GM21381 (cell line): ENCODE results near the gene GORASP1.

ENCODE experiments used
- ATAC-seq: cut with Tn5 transposase; IDR thresholded peaks from one replicate; pipeline ENCODE4 v1.9.1; 2021; ENCODE audit warnings: mild to moderate bottlenecking, moderate library complexity; ENCODE audit not compliant: unreplicated experiment

The GORASP1 gene

DNA sequence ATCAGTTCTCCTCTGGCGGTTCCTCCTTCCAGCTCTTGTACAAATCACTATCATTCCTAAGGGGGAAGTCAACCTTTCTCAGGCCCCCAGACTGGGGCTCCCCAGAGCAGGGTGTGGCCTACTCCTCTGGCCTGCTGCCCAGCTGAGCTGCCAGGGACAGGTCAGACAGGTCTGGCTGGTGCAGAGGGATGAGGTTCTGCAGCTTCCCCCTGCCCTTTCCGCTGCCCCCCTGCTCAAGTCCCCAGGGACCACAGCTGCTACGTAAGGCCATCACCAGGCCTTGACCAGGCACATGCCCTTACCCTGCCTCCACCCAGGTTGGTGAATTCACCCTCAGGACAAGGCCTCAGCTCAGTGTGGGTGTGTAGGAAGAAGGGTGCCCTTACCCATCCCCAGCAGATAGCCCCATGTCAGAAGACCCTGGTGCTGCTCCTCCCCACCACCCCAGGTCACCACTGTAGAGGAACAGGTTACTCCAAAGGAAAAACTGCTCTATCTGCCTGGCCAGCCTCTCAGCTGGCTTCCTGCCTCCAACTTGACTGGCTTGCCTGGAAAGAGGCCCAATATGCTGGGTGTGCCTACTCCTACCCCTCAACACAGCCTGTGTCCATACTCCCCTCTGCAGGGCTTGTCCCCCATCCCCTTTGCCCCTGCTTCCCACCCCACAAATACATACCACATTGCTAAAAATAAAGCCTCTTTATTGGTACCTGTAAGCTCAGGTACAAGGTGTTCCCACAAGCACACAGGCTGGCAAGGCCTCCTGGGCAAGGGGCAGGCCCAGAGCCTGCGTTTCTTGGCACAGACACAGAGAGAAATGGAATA, 34.0 kb upstream of the GORASP1 start:
- no peak for ATAC-seq

DNA sequence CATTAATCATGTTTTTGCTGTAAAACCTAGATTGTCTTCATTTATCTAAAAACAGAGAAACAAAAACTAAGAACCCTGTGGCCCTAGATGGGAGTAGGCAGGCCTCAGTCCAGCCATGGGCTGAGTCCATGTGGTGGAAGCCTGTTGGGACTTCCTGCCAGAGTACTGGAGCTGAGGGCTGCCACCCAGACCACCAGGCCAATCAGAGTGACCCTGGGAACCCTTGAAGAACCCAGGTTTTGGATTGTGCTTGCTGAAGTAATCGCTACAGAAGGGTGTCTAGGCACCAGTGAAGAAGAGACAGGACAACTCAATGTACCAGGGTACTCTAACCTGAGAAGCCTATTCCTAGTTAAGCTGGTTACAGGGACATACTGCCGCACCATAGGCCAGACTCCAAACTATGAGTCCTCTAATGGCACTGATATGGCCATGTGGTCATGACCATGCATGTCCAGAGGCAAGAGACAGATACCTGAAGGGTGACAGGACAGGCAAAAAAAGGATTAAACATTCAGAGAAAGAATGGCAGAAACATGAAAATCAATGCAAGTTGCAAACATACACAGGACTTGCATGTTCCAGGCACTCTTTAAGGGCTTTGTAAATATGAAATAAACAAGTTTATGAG, 33.0 kb upstream of the GORASP1 start:
- no peak for ATAC-seq

DNA sequence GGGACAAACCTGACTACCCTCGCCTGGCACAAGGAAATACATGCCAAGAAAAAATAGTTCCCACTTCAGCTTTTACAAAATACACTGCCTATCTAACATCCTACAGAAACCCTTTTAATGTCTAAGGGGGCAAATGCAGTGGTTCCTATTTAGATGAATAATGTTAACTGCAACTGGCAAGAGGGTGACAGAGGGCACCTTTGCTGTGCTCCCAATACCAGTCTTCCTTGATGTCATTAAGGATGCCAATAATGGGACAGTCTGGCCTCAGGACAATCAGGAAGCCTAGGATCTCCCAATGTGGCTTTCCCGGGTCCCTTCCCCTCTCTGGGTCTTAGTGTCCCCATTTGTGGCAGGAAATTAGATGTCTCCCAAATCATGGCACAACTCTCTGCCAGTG, 32.0 kb upstream of the GORASP1 start:
- ATAC-seq, result no peak

DNA sequence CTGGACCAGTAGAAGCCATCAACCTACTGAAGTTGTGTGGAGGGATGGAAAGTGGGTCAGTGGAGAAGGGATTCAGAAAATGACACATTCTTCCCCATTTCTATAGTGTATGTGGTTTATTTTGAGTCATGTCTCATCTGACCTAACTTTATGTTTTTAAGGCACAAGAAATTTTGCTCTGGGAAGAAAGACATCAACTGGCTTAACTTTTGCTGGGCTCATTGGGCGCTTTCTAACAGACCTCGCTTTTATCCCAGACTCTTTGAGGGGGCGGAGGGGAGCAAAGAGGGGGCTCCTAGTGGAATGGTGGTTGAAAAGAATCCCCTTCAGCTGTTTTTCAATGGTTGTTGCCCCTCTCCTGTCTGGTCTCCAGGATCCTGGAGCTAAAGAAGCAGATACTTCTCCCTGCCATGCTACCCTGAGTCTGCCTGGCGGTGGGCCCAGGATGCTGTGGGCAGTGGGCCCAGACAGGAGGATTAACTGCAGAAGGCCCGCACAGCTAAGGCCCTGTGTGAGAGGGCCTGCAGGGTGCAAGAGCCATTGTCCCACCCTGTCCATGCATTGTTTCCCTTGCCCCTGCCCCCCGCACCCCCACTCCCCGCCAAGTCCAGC, 31.5 kb upstream of the GORASP1 start:
- no peak for ATAC-seq

DNA sequence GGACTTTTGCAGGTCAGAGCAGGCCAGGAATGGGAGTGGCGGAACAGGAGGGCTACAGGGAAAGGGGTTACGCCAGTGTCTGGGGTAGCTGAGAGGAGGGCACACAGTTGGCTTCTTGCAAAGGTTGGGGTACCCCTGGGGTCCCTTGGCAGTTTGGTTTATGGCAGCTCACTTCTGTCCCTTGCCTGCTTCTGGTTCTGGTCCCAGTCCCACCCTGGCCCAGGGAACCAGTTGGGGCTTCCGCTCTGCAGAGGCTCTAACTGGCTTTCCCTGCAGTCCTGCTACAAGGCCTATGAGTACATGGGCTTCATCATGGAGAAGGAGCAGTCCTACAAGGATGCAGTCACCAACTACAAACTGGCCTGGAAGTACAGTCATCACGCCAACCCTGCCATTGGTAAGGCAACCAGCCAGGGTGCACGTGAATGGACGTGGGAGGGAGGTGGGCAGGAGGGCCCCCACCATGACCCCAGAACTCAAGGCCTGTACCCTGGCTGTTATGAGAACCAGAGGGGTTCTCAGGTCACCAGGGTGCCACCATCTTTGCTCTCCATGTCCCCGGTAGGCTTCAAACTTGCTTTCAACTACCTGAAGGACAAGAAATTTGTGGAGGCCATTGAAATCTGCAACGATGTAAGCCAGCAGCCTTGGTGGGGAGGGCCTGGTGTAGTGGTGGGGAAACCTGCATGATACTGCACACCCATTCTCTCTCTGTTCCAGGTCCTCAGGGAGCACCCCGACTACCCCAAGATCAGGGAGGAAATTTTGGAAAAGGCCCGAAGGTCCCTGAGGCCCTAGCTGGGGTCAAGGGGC, 30.8 kb upstream of the GORASP1 start:
- ATAC-seq, result no peak

DNA sequence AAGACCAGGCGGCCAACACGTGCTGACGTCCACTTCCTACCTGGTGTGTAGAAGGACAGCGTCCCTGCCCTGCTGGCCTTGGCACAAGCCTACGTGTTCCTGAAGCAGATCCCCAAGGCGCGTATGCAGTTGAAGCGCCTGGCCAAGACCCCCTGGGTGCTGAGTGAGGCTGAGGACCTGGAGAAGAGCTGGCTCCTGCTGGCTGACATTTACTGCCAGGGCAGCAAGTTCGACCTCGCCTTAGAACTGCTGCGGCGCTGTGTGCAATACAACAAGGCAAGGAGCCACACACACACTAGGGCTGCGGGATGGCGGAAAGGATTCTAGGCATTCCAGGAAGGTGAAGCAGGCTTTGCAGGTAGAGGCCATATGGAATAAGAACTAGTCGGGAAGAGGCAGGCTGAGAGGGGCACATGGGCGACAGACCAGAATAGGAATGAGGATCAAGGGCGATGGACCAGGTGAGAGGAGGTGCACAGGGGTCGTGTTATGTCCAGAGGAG, 30.1 kb upstream of the GORASP1 start:
- no peak for ATAC-seq

DNA sequence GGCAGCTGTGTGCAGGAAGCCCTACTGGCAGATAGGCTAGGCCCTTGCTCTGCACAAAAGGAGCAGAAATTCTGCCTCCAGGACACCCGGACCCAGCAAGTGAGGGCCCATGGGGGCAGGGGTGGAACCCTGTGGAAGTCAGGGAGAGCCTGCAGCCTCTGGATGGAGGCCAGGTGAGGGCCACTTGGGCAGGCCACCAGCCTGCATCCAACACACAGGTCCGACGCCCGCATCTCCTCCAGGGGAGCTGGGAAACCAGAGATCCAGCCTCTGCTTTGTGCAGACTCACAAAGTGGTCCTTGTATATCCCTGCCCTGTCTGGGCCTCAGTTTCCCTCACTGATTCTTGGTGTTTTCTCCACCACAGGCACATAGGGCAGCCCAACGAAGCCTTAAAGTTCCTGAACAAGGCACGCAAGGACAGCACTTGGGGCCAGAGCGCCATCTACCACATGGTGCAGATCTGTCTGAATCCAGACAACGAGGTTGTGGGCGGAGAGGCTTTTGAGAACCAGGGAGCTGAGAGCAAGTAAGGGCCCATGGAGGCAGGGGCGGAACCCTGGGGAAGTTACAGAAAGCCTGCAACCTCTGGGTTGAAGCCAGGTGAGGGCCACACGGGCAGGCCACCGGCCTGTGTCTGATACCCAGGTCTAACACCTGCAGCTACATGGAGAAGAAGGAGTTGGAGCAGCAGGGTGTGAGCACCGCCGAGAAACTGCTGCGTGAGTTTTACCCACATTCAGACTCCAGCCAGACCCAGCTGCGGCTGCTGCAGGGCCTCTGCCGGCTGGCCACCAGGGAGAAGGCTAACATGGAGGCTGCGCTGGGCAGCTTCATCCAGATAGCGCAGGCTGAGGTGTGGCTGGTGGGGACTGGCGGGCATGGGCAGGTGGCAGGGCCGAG, 29.4 kb upstream of the GORASP1 start:
- ATAC-seq, result no peak

DNA sequence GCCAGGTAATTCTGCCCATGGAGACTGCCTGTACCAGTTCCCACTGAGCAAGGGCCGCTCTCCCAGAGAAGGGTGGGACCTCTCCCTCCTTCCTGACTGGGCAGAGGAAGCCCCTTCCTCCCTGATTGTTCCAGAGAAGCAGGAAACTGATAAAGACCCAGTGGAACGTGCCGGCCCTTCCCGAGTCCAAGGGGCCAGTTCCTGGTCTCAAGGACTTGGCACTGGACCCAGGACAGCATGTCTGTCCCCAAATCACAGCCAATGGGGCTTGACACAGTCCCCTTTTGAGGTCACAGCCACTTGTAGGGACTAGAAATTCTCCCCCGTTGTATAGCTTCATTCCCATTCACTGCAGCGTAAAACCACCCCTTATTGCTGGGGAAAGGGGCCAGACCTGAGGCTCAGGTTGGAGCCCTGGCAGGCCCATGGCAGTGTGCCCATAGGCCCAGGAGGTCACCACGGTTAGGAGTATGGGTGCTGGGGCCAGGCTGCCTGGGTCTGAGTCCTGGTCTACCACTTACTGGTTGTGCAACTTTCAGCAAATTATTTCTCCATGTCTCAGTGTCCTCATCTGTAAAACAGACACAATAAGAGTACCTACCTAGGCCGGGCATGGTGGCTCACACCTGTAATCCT, 27.9 kb upstream of the GORASP1 start:
- no peak for ATAC-seq

DNA sequence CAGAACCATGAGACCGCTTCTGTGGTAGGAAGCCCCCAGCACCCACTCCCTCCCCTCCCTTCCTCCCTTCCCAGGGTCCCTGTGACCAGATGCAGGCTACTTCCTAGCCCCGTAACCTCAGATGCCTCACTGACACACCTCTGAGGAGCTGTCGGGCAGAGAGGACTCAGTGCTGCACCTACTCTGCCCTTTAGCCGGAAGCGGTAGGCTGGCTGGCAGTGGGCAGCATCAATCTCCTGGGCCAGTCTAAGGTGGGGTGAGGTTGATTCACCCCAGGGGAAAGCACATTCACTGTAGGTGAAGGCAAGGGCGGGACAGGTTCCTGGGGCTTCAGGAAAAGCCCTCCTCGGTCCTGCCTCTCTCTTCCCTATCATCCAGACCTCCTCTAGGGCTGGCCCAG, 26.9 kb upstream of the GORASP1 start:
- ATAC-seq, result no peak

DNA sequence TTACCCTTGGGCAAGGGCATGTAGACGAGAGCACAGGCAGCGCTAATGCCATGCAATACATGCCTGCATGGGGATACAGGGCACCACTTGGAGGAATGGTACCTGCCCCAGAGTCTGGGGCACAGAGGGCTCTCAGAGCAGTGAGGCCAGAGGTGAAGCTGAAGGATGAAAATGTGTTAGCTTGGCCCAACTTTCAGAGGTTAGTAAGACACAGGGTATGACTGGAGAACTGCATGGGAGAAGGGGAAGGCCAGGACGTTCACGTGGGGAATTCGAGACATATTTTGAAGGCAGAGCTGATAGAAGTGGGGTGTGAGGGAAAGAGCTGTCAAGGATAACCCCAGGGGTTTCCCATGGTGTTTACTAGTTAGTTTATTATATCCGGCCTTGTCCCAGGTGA, 26.4 kb upstream of the GORASP1 start:
- ATAC-seq, result no peak

DNA sequence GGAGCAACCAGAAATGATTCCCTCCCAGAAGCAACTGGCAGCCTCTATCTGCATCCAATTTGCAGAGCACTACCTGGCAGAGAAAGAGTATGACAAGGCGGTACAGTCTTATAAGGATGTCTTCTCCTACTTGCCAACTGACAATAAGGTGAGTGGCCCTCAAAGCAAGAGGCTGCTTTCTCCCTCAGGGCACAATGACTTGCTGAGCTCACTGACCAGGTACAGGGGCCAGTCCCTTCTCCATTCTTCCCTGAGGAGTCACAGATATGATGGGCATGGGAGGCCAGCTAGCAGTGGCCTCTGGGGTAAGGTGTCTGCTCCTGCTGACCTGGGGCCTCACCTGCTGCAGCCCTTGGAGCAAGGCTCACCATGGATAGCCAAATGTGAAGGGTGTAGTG, 25.7 kb upstream of the GORASP1 start:
- no peak for ATAC-seq

DNA sequence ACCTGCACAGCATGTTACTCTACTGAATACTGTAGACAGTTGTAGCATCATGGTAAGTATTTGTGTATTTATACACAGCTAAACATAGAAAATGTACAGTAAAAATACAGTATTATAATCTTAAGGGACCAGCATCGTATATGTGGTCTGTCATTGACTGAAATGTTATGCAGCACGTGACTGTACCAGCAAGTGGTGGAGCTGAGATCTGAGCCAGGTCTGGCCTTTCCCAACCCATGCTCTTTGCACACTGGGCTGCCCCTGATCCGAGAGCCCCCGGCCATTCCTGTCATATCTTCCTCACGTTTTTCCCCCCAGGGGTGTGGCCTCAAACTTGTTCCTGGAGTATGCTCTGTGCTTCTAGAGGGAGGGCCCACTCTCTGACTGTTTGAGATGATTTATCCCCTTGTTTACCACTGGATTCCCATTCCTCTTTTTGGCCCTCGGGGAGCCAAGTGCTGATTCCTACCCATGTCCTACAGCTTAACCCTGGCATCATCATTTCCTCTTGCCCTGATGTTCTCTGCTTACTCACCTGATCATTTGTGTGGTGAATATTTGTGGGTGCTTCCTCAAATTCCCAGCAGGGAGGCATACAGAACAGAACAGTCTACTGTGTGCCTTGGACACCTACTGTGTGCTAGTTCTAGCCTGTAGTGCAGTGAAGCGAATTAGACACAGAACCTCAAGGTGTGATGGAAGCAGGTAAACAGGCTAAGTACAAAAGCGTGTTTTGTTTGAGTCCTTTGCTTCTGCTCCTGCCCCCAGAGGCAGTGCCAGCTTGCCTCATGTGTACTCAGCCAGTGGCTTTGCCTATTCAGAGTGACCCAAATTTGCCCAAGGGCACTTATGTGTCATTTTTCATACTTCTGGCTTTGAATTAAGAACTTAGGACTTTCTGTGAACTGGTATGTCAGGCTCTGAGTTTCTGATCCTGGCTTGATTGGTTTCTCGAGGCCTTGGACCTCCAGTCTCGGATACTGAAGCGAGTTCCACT, 25.0 kb upstream of the GORASP1 start:
- ATAC-seq, result no peak

DNA sequence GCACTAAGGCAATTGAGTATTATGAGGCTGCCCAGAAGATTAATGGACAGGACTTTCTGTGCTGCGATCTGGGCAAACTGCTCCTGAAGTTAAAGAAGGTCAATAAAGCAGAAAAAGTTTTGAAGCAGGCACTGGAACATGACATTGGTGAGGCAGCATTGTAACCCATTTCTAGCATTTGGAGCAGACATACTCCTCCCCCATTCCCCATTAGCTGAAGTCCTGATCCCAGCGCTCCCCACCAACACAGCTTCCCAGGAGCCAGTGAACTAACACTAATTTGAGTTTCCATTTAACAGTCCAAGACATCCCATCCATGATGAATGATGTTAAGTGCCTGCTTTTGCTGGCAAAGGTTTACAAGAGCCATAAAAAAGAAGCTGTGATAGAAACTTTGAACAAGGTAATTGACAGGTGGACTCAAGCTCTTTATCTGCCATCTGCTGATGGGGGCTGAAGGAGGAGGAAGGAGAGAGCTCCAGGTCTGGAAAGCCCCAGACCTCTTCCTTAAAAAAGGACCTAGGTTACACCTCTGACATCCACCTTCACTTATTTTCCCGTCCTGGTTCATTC, 23.4 kb upstream of the GORASP1 start:
- ATAC-seq, result no peak

DNA sequence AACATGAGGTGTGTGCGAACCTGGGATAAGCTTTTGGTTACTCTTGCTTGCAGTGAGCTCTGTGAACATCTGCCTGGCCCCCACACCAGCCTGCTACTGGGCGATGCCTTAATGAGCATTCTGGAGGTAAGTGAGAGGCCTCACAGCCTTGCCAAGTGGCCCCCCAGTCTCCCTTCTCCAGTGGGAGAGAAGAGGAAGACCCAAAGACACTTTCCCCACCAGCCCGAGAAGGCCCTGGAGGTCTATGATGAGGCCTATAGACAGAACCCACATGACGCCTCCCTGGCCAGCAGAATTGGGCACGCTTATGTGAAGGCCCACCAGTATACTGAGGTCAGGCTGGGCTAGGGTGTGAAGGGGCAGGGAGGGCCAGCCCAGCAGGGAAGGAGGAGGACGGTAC, 22.6 kb upstream of the GORASP1 start:
- ATAC-seq, result no peak

DNA sequence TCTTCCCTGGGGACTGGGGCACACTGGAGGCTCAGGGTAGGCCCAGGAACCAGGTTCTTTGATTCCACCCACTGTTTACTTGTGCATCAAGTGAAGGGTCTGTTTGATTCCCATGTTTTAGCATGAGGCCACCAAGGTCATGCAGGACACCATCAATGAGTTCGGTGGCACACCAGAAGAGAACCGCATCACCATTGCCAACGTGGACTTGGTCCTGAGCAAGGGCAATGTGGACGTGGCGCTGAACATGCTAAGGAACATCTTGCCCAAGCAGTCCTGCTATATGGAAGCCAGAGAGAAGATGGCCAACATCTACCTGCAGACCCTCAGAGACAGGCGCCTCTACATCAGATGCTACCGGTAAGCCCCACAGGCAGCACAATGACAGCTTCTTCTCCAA, 21.5 kb upstream of the GORASP1 start:
- ATAC-seq, result no peak

DNA sequence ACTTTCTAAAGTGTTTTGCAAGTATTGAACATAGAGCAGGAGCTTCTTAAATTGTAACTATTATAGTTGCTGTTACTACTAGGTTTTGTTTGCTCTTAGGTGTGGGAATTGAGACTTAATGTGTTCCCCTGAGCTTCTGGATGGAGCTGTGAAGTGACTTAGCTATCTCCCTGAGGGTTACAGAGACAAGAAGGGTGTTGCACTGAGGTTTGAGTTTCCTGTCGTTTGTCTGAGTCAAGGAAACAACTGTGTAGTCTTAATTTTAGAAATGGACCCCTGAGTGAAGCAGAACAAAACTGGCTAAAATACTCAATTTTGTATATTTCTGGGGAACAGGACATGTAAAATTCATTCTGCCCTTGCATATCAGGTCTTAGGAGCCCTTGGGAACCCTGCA, 20.5 kb upstream of the GORASP1 start:
- ATAC-seq, result no peak

DNA sequence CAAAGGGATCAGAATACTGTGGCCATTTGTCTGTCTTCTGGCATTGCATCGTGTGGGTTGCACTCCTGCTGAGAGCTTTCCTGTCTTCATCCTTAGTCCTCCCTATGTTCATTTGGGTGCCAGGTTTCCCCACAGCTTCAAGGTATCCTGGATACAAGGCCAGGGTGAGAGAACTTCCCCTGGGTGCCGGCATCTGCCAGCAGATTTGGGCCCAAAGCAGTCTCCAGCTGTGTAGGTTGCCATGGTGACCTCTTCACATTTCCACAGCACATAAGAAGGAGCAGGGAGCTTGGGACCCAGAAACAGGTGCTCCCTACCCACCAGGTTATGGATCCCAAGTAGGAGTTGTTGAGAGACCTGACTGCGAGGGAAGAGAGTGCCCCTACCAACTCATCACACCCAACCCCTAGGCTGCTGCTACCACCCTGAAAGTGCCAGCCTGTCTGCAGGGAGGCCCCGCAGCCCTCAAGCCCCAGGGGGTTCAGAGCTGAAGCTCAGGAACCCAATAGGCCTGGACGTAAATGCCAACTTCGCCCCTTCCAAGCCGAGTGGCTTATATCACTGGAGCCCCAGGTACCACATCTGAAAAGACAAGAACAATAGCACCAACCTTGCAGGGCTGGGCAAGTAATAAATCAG, 20.0 kb upstream of the GORASP1 start:
- no peak for ATAC-seq
